Activated CD4-positive, alpha-beta T cell treated with anti-CD3 and anti-CD28 coated beads for 4 hours (primary cell): ENCODE results near the gene LDB1.

Experiments
- DNase-seq, 2 donors: peaks; one replicate each; pipeline ENCODE4 v3.0.0-alpha.2; 2020

Gene LDB1

GRCh38 chr10:102112210-102112817, 7.9 kb downstream of the LDB1 start:
- no peak for DNase-seq

DNA sequence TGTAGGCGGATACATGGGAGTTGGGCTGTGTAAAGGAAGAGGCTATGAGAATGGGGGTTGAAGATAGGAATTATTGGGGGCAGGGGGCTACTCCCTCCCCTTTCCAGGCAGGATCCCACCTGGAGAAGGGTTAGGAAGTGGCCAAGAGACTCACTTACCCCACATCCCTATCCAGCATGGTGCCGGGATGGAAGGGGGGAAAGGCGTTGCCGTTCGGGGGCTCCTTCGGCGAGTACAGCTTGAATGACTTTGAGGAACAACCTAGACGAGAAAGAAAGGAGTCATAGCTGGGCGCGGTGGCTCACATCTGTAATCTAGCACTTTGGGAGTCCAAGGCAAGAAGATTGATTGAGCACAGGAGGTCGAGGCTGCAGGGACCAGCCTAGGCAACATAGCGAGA, 8.9 kb downstream of the LDB1 start:
- DNase-seq: no peak

DNA sequence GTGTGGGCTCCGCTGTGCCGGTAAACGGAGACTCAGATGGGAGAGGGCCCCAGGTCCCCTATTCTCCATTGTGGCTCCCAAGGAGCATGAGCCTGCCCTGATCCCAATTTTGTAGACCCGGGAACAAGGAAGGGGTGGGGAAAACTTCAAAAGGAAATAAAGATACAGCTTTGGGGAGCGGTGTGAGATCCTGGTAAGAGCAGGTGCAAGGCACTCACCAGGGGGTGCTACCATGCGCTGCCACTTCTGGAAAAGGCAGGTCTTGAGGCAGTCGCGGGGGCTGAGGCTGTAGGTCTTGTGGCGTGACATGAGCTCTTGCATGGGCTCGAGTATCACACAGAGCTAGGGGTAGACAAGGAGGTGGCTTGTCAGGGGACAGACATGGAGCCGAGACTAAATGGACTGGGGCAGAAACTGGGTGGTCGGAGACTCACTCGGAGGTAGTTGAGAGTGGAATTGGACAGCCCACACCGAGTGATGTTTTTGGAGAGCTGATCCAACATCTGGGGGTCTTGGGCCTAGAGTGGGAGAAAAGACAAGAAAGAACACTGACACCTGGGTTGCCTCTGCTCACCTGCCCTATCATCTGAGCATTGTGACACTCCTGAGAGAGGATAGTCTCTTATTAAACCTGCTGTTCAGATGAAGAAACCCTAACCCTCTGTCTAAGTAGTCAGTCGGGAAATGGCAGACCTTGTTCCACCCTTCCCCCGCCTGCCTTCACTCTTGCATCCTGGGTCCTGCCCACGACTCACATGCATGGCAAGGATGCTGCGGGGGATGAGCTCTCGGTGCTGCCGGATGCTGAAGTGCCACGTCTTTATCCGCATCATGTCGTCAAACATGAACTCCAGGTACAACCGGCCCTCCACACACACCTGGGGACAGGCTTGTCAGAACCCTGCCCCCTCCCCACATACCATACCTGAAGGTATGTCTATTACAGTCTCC, 10.7 kb downstream of the LDB1 start:
- DNase-seq: no peak

DNA sequence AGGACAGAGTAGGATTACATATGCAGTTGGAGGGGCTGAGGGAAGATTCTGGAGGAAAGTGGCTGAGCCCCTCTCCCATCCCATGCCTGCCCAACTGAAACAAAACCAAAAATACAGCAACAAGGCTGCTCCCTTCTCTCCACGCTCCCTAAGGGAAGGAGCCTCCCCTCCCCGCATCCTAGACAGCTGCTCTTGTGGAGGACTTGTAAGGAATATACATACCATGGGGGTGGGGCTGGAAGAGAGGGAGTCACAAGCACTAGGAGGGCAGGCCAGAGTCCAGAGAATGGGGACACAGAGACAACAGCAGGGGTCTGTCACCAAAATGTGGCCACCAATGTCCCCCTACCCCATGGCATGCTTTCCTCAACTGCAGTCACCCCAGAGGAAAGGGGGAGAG, 13.2 kb downstream of the LDB1 start:
- DNase-seq: no peak

DNA sequence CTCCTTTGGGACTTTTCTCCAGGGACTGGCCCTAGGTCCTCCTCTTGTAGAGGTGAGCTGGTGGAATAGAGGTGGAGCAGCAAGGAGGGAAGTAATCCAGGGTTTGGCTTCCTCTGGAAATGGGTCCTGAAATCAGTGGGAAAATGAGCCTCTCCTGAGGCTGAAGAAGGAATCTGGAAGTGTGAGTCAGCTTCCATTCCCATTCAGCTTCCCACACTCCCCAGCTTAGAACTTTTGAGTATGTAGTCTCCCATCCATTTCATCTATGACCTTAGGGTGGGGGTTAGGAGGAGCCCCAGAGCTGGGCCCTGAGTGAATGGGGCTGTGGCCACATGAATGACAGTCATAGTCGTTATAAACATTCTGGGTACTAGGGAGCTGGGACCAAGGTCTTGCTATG, 17.7 kb downstream of the LDB1 start:
- no peak for DNase-seq

GRCh38 chr10:102101152-102101551, 19.0 kb downstream of the LDB1 start:
- DNase-seq: no peak

- DNase-seq: no peak
Observed at GRCh38 chr10:102096449-102096848, 23.7 kb downstream of the LDB1 start.

- DNase-seq: no peak
Observed at GRCh38 chr10:102090772-102091171, 29.4 kb downstream of the LDB1 start.

- no peak for DNase-seq
Observed at GRCh38 chr10:102086196-102086595, 34.0 kb downstream of the LDB1 start.

DNA sequence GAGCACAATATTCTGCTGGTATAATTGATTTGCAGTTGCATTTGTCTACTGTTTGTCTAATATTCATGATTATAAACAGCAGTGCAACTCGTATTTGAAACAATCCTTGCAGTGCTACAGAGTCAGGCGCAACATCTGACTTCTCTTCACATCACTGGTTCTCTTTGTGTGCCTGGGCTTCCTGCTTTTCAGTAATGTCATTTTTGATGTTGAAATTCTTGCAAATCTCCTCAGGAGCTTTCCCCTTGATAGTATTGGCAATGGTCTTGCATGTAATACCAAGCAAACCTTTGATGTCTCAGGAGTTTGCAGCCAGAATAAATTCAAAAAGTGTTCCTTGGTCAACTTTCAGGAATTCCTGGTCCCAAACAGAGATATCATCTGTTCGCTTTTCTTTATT, 34.8 kb downstream of the LDB1 start:
- DNase-seq: no peak

DNA sequence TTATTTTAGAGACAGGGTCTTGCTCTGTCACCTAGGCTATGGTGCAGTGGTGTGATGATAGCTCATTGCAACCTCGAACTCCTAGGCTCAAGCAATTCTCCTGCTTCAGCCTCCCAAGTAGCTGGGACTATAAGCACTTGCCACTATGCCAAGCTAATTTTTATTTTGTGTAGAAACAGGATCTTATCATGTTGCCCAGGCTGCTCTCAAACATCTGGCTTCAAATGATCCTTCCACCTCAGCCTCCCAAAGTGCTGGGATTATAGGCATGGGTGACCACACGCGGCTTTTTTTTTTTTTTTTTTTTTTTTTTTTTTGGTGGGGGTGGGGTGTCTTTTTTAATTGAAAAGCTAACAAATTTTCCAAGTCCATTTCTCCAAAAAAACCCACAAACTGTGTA, 36.6 kb downstream of the LDB1 start:
- DNase-seq: no peak

- DNase-seq: peak; percentile 73 to 86
Observed at GRCh38 chr10:102072673-102073527, 47.3 kb downstream of the LDB1 start.

DNA sequence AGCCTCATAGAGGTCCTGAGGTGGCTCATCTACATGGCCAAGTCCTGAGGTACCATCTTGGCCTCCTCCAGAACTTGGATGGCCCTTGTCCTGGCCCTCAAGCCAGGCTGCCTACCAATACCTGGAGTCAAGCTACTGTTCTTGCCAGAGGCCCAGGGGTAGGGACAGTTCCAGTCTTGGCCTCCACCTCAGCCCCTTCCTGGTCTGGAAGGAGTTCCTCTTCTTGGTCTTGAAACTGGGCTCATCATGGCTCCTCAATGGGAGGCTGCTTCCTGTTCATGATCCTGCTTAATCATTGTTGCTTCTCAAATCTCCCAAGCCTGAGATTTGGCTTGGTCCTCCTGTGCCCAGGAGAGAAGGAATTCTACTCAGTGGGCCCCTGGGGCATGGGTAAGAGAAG, 51.1 kb downstream of the LDB1 start:
- no peak for DNase-seq

DNA sequence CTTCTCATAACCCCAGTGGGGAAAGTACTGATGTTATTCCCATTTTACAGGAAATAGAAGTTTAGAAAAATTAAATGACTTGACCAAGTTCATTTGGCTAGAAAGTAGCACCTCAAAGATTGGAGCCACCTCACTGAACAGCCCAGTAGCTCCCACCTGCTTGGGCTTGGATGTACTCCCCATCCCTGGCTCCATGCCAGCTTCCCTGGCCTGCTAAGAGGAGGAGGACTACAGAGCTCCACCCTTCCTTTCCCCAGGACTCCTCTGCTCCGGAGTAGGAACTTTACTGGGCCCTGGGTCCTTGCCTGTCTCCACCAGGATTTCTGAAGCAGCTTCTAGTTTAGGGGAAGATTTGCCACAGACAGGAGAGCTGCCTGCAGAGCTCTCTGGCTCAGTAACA, 52.0 kb downstream of the LDB1 start:
- no peak for DNase-seq

GRCh38 chr10:102067091-102067916, 52.9 kb downstream of the LDB1 start:
- DNase-seq: no peak

GRCh38 chr10:102066399-102067088, 53.6 kb downstream of the LDB1 start:
- DNase-seq: no peak

DNA sequence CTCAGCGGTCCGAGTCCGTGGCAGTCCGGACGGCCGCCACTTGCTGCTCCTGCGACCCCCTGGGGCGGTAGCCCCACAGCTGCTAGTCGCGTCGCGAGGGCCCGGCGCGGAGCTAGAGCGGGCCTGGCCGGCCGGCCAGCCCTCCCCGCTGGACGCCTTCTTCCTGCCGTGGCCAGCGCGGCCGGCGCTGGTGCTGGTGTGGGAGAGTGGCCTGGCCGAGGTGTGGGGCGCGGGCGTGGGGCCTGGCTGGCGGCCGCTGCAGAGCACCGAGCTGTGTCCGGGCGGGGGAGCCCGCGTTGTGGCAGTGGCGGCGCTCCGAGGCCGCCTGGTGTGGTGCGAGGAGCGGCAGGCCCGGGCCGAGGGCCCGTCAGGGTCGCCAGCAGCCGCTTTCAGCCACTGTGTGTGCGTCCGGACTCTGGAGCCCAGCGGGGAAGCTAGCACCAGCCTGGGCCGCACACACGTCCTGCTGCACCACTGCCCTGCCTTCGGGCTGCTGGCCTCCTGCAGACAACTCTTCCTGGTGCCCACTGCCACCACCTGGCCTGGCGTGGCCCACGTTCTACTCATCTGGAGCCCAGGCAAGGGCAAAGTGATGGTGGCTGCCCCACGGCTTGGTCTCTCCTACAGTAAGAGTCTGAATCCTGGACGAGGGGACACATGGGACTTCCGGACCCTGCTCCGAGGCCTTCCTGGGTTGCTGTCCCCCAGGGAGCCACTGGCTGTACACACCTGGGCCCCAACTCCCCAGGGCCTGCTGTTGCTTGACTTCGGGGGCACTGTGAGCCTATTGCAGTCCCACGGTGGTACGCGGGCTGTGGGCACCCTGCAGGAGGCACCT, 54.4 kb downstream of the LDB1 start:
- peak in 1 of 2 donors; percentile 7 for DNase-seq

DNA sequence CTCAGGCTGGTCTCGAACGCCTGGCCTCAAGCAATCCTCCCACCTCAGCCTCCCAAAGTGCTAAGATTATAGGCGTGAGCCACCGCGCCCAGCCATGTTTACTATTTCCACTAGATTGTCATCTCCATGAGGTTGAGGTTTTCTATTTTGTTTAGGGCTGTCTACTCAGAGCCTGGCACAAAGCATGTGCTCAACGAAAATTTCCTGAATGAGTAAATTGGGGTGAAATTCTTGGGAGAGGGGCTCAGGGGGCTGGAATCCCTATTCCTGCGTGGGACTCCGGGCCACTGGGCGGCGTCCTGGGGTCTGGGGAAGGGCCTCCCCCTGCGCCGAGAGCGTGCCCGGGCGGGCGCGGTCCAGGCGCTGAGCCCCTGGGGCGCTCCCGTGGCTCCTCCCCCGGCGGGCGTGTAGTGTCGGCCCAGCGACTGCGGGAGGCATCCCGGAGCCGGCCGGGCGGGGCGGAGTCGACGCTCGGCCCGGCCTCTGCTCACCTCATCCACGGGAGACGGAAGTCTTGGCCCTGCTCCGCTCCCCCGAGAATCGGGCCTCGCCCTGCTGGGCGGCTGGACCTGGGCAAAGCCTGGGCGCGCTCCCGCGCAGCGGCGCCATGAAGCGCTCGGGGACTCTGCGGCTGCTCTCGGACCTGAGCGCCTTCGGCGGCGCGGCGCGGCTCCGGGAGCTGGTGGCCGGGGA, 55.2 kb downstream of the LDB1 start, which contains the start of gene HPS6:
Gene HPS6 (plus strand): TSS at position 482 of the 693 bp plus-strand sequence. CDS start 126 bp downstream, at position 608.
- DNase-seq: peak; percentile 86 to 87

DNA sequence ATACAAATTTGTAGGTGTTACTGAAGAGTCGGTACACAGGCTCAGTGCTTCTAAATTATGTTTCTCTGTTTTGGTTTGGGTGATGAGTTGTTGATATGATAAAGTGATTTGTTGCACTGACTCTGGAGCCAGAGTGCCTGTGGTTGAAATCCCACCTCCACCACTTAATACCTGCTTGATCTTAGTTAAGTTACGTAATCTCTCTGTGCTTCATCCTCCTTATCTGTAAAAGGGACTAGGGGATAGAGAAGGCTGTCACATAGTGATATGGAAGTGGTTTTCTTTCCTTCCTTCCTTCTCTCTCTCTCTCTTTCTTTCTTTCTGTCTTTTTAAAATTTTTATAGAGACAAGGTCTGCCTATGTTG, 55.7 kb downstream of the LDB1 start:
- no peak for DNase-seq

- no peak for DNase-seq
Observed at GRCh38 chr10:102059987-102060386, 60.2 kb downstream of the LDB1 start.
